Naive thymus-derived CD8-positive, alpha-beta T cell (primary cell): ENCODE measurements around the gene RAB23. TPM values are rescaled to one million over a fixed set of nuclear protein-coding genes. Genes with fewer than 3 reads are reported as not detected.
"Not testable (repeated sequence)": the region's sequence is repeated elsewhere in the genome, so short reads cannot be mapped to it uniquely, and the experiment has no call there.

Experiments
- ATAC-seq, 2 donors: fragments of 150-1000 bp; cut with Tn5 transposase in 1 of 2; sonication (Bioruptor Pico), chemical (Tn5 transposase) in 1 of 2; 1 replicate in 1 of 2; 2 replicates in 1 of 2; pipeline ENCODE4 v1.10.0; 2021; ENCODE audit warnings: mild to moderate bottlenecking in 2 of 2, moderate library complexity in 2 of 2
- POLR2A ChIA-PET: fragments of 350-600 bp; sonication (Branson Sonifier 250); formaldehyde crosslinking; loops from one replicate; lab custom pipeline; 2021; ENCODE audit warnings: antibody characterized with exemption; lab: Charles Lee
- DNase-seq, 10 donors: peaks; one replicate each; pipeline versions ENCODE4 v3.0.0 to v3.0.0-alpha.2; 2020 to 2022
- H3K27ac Mint-ChIP-seq, 10 donors: one replicate each; pipeline ENCODE4 v1.8.0; 2020 to 2022; ENCODE audit warnings: mild to moderate bottlenecking in 10 of 10, mixed read lengths in 10 of 10, moderate library complexity in 4 of 10, inconsistent platforms in 1 of 10
- H3K27me3 Mint-ChIP-seq, 5 donors: one replicate each; pipeline ENCODE4 v1.8.0; 2021 to 2022; ENCODE audit warnings: mixed read lengths in 5 of 5
- H3K36me3 Mint-ChIP-seq, 3 donors: one replicate each; pipeline ENCODE4 v1.8.0; 2020 to 2022; ENCODE audit warnings: mixed read lengths in 3 of 3, mild to moderate bottlenecking in 2 of 3, inconsistent platforms in 1 of 3
- H3K4me1 Mint-ChIP-seq, 4 donors: one replicate each; pipeline ENCODE4 v1.8.0; 2021 to 2022; ENCODE audit warnings: mixed read lengths in 4 of 4
- H3K4me3 Mint-ChIP-seq, 10 donors: one replicate each; pipeline ENCODE4 v1.8.0; 2020 to 2022; ENCODE audit warnings: mild to moderate bottlenecking in 10 of 10, mixed read lengths in 10 of 10, moderate library complexity in 6 of 10, inconsistent platforms in 1 of 10
- H3K9me3 Mint-ChIP-seq, 9 donors: one replicate each; pipeline ENCODE4 v1.8.0; 2020 to 2022; ENCODE audit warnings: mixed read lengths in 9 of 9, mild to moderate bottlenecking in 3 of 9, inconsistent platforms in 1 of 9, moderate library complexity in 1 of 9
- polyA plus RNA-seq, 3 donors: library from polyadenylated mRNA; unstranded; fragments of 300-500 nt; fragmentation: Illumina TruSeq; gene quantifications; one replicate each; pipeline ENCODE4 v1.2.3, GENCODE V29; 2021
- total RNA-seq, 8 experiments: library from RNA in 2 of 8; stranded (reverse) in 2 of 8; gene quantifications; one replicate each; pipeline ENCODE4 v1.2.3 and lab custom pipeline; 2021 to 2026

RAB23 gene
- total and polyA plus RNA-seq, 5 experiments from 2014 or later = 0.53 to 1.3 (median 0.73) TPM

DNA sequence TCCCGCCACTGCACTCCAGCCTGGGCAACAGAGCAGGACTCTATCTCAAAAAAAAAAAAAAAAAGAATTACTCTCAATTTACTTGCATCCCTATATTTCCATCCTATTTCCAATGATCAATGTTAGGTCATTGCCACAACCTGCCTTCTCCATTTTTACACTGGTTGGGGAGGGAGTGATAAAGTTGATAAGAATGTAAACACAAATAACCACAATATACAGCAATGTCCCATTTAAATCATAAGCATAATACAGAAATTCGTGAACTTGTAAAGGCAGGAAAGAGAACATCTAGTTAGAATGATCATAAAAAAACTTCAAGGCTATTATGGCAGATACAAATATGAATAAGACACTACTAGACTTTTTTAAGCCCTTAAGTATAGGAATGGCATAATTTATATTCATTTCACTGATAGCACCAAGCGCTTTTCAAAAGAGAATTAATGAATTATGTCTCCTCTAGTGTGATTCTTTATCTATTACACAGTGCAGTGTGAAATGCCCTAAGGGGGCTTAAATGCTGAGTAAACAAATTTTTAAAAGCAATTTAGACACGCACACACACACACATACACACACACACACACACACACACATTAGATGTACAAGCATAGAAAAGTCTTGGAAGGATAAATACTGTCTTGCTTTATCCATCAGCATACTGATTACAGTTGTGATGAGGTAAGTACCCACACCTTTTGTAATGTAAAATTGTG lies 33.5 kb upstream of the RAB23 start:
- no peak for ATAC-seq
- Mint-ChIP-seq H3K4me3 (no peak overlapping the region), H3K27me3 (peaks cover 1 to 5% (median 3%) of the 10 kb centered on the region in 5 donors), H3K36me3 (no peaks in the 10 kb centered on the region), H3K9me3 (no peaks in the 10 kb centered on the region), H3K4me1 (no peaks in the 10 kb centered on the region), H3K27ac (no peak overlapping the region)
- POLR2A ChIA-PET = no interaction called here
- no peak for DNase-seq

DNA sequence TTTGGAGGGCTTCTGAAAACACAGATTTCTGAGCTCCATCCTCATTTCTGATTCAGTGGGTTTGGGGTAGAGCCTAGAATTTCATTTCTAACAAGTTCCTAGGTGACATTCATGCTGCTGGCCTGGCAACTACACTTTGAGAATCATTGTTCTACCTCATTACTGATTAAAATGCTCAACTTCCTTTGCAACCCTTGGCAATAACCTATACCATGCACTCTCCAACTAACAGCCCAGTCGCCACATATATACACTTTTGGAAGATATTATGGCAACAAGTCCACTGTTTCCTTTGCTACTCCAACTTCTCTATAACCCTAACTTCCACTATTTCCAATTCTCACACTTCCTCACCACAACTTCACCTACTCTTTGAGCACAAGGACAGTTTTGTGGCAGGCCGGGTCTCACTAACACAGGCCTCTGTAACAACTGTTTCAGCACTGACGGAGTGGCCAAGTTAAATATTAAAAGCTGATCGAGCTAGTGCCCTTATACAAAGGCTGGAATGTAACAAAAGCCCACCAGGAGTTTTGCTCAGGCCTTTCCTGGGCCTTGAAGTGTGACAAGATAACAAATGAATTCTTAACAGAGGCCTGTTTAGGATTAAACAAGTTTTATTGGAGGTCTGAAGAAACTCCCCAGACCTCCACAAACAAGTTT lies 32.1 kb upstream of the RAB23 start:
- Mint-ChIP-seq H3K27me3 (peaks cover 0 to 5% (median 2%) of the 10 kb centered on the region in 5 donors), H3K4me1 (no peaks in the 10 kb centered on the region), H3K27ac (no peak overlapping the region), H3K9me3 (no peaks in the 10 kb centered on the region), H3K4me3 (no peak overlapping the region), H3K36me3 (no peaks in the 10 kb centered on the region)
- ATAC-seq (no peak), DNase-seq (no peak)
- POLR2A ChIA-PET = no interaction called here

DNA sequence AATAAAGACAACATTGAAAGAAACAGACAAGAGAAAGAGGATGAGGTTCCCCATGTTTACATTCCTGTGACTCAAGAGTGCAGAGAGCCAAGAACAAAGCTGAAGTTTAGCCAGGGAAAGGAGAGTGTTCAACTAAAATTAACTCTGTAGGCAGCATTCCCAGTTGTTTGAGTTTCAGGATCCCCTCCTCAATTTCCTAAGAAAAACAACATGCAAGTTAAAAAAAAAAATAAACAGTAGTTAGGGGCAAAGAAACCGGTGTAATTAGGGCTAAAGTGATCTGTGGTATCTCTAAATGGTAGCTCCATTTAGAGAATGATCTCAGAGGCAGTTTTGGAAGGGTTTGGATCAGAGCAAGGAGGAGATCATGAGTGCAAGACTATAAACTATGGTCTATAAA lies 30.9 kb upstream of the RAB23 start:
- Mint-ChIP-seq H3K4me3 (no peak overlapping the region), H3K27ac (no peak overlapping the region), H3K9me3 (no peaks in the 10 kb centered on the region), H3K4me1 (no peaks in the 10 kb centered on the region), H3K27me3 (peaks cover 0 to 5% (median 0%) of the 10 kb centered on the region in 5 donors), H3K36me3 (no peaks in the 10 kb centered on the region)
- POLR2A ChIA-PET = no interaction called here
- no peak for ATAC-seq
- no peak for DNase-seq

DNA sequence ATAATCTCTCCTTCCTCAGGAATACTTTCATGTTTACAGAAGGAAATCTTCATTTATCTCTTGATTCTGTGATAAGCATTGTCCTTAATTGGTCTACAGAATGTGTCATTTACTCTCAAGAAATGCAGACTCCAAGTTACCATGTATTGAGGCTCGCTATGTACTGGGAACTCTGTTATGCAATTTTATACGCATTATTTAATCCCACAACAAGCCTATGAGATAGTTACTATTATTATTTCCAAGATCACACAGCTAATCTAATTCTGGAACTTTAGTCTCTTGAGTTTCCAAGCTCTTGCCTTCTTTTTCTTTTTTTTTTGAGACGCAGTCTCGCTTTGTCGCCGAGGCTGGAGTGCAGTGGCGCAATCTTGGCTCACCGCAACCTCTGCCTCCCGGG lies 30.0 kb upstream of the RAB23 start:
- Mint-ChIP-seq H3K4me1 (no peaks in the 10 kb centered on the region), H3K4me3 (no peak overlapping the region), H3K27me3 (peaks cover 0 to 5% (median 0%) of the 10 kb centered on the region in 5 donors), H3K9me3 (no peaks in the 10 kb centered on the region), H3K27ac (no peak overlapping the region), H3K36me3 (no peaks in the 10 kb centered on the region)
- DNase-seq (no peak), ATAC-seq (no peak)
- POLR2A ChIA-PET = no interaction called here

DNA sequence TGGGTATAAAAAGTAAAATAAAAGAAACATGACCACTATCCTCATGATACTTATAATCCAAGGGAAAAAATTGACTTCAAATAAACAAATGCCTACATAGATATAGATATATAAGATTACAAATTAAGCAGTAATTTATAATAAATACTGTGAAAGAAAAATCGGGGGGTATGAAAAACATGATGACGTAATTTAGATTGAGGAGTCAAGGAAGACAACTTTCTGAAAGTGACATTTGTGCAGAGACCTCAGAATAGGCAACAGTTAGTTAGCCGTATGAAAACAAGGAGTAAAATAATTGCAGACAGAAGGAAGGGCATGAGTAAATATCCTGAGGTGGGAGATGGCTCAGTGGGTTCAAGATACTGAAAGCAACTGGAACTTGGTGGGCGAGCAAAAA lies 28.2 kb upstream of the RAB23 start:
- H3K27ac Mint-ChIP-seq = no peak overlapping the region
- no peak overlapping the region for H3K4me3 Mint-ChIP-seq
- POLR2A ChIA-PET = no interaction called here
- peaks cover 0 to 5% (median 0%) of the 10 kb centered on the region in 5 donors for H3K27me3 Mint-ChIP-seq
- DNase-seq = no peak
- ATAC-seq = no peak
- H3K9me3 Mint-ChIP-seq = no peaks in the 10 kb centered on the region
- H3K4me1 Mint-ChIP-seq = no peaks in the 10 kb centered on the region
- H3K36me3 Mint-ChIP-seq = no peaks in the 10 kb centered on the region

DNA sequence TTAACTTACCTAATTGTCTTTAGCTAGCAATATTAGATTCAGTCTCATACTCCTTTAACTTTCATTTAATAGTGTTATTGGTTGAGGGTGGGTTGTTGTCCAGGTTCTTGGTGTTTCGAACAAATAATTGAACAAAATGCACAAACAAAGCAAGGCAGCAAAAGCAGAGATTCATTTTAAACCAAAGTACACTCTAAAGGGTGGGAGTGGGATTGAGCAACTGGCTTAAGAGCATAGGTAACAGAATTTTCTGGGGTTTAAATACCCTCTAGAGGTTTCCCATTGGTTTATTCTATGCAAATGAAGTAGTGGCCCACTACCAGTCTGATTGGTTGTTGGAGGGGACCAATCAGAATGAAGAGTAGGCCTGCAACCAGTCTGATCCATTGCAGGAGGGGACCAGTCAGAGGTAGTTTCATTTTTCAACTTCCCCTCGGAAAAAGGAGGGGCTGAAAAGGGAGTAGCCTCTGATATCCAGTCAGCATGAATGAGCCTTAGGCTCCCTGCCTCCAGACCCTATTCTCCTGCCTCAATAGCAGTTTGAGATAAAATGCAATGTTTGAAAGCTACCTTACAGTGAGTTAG lies 26.3 kb upstream of the RAB23 start:
- Mint-ChIP-seq H3K9me3 (no peaks in the 10 kb centered on the region), H3K4me1 (no peaks in the 10 kb centered on the region), H3K4me3 (no peak overlapping the region), H3K36me3 (no peaks in the 10 kb centered on the region), H3K27me3 (peaks cover 0 to 5% (median 0%) of the 10 kb centered on the region in 5 donors), H3K27ac (no peak overlapping the region)
- POLR2A ChIA-PET = no interaction called here
- DNase-seq (no peak), ATAC-seq (no peak)

DNA sequence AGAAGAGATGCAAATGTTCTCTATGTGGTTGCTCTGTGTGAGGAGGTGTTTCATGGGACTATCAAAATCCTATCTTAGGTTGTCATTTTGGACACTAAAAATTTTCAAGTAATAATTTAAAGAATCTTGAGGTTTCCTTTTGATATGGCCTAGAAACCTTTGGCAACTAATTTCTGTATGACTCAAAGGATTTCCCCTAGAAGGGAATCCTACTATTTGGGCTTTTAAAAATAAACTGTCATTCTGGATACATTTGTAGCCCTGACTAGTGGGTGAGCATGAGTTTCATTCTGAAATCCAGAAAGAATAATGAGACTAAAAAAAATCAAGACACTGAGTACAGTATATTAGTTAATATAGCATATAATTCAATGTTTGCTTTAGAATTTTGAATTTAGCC lies 25.5 kb upstream of the RAB23 start:
- Mint-ChIP-seq H3K36me3 (no peaks in the 10 kb centered on the region), H3K9me3 (no peaks in the 10 kb centered on the region), H3K4me3 (no peak overlapping the region), H3K4me1 (no peaks in the 10 kb centered on the region), H3K27me3 (peaks cover 0 to 2% (median 0%) of the 10 kb centered on the region in 5 donors), H3K27ac (no peak overlapping the region)
- POLR2A ChIA-PET = no interaction called here
- DNase-seq (no peak), ATAC-seq (no peak)

DNA sequence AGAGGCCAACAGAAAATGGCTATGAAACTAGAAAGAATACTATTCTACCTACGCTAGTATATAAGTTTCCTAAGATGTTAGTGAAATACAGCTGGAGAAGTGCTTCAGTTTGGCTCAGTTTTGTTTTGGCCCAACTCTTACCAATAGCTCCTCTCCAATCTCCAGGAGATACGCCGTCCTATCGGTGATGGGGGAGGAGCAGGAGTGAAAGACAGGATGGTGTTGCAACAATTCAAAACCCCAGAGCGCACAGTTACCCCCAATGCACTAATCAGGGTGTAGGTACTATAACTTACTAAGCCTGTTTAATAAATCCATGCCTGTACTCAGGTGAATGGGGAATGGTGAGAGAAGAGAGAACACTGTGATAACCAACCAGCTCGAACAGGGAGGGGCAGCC lies 24.2 kb upstream of the RAB23 start:
- Mint-ChIP-seq H3K4me3 (no peak overlapping the region), H3K4me1 (no peaks in the 10 kb centered on the region), H3K9me3 (no peaks in the 10 kb centered on the region), H3K27me3 (peaks cover 0 to 2% (median 0%) of the 10 kb centered on the region in 5 donors), H3K36me3 (no peaks in the 10 kb centered on the region), H3K27ac (no peak overlapping the region)
- ATAC-seq (no peak), DNase-seq (no peak)
- POLR2A ChIA-PET = no interaction called here

DNA sequence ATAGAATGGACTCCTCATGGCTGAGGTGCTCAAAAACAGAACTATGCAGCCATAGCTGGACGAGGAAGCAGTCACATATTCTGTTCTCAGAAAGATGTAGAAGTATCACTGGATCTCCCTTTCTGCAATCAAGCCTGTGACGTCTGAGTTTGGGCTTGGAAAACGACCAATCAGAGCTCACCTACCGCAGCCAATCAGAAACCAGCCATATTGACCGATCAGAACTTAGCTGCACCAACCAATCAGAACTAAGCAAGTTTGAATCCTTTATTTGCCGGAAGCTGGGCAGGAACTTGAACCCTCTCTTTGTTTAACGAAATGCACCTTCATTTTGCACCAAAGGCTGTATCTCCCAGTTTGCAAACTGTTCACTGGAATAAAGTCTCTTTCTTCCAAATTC lies 21.8 kb upstream of the RAB23 start:
- DNase-seq (no peak), ATAC-seq (no peak)
- H3K27ac Mint-ChIP-seq = no peak overlapping the region
- POLR2A ChIA-PET = no interaction called here
- peaks cover 0 to 1% (median 0%) of the 10 kb centered on the region in 3 donors for H3K36me3 Mint-ChIP-seq
- H3K4me3 Mint-ChIP-seq = no peak overlapping the region
- no peaks in the 10 kb centered on the region for H3K4me1 Mint-ChIP-seq
- peaks cover 0 to 11% (median 7%) of the 10 kb centered on the region in 5 donors for H3K27me3 Mint-ChIP-seq
- no peaks in the 10 kb centered on the region for H3K9me3 Mint-ChIP-seq

DNA sequence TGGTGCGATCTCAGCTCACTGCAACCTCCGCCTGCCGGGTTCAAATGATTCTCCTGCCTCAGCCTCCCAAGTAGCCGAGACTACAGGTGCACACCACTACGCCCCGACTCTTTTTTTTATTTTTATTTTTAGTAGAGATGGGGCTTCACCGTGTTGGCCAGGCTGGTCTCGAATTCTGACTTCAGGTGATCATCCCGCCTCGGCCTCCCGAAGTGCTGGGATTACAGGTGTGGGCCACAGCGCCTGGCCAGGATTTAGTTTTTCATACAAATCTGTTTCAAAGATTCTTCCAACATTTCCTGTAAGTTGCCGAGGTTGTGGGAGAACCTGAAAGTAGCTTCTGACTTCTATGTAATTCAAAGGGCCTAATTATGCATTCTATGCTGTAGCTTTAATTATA lies 21.4 kb upstream of the RAB23 start:
- H3K36me3 Mint-ChIP-seq, H3K27ac Mint-ChIP-seq, H3K4me3 Mint-ChIP-seq, DNase-seq, POLR2A ChIA-PET, H3K4me1 Mint-ChIP-seq, ATAC-seq, H3K9me3 Mint-ChIP-seq: not testable (repeated sequence)
- peaks cover 0 to 12% (median 7%) of the 10 kb centered on the region in 5 donors for H3K27me3 Mint-ChIP-seq

DNA sequence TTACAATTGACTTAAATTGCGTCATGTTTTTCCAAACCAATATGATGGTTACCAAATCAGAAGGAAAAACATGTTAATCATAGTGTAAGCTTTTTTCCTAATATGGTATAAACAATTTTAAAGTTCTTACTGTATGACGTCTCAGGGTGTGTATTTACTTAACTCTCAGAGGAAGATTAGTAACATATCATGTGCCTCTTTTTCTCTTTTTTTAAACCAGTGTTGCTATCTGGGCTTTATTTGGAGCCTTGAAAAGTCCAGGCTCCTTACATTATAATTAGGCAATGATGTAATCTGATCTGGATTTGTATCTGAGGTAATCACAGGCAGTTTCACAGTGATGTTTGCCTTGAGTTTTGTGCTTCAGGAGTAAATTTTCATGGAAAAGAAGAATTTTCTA lies 20.4 kb upstream of the RAB23 start:
- Mint-ChIP-seq H3K4me3 (no peak overlapping the region), H3K27me3 (peaks cover 0 to 19% (median 10%) of the 10 kb centered on the region in 5 donors), H3K9me3 (peaks cover 0 to 2% (median 0%) of the 10 kb centered on the region in 9 donors), H3K4me1 (no peaks in the 10 kb centered on the region), H3K36me3 (peaks cover 0 to 1% (median 0%) of the 10 kb centered on the region in 3 donors), H3K27ac (no peak overlapping the region)
- POLR2A ChIA-PET = no interaction called here
- ATAC-seq = no peak
- no peak for DNase-seq

DNA sequence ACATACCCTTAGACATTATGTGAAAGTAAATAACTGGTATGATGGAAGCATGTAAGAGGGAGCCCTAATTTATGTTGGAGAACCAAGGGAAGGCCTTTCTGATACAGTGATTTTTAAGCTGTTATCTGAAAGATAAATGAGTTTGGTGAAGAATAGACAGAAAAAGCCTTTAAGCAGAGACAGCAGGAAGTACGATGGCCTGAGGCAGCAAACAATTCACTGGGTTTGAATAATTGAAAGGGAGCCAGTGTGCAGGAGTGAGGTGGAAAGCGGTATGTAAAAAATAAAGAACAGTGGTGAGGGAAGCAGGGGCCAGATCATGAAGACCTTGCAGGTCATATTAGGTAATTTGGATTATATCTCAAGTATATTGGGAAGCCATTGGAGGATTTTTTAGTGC lies 4.1 kb upstream of the RAB23 start:
- peaks cover 0 to 4% (median 0%) of the 10 kb centered on the region in 3 donors for H3K36me3 Mint-ChIP-seq

More for the DNA sequence above, 4.1 kb upstream of the RAB23 start:
- DNase-seq = no peak
- no peak for ATAC-seq
- peaks cover 9 to 19% (median 17%) of the 10 kb centered on the region in 5 donors for H3K27me3 Mint-ChIP-seq
- no peak overlapping the region for H3K4me3 Mint-ChIP-seq
- POLR2A ChIA-PET = no interaction called here
- H3K4me1 Mint-ChIP-seq = peaks cover 4 to 7% (median 5%) of the 10 kb centered on the region in 4 donors
- no peak overlapping the region for H3K27ac Mint-ChIP-seq
- no peaks in the 10 kb centered on the region for H3K9me3 Mint-ChIP-seq
